PC-9 (cell line): ENCODE measurements around the gene KMT5C. TPM values are rescaled to one million over a fixed set of nuclear protein-coding genes. Genes with fewer than 3 reads are reported as not detected.

ENCODE experiments used
- BruUV-seq: library from RNA; stranded (reverse); fragments of 400-500 nt; replicated peaks from 2 replicates; lab custom pipeline; 2021; lab: Mats Ljungman, UMichigan
- CTCF ChIA-PET: fragments of 300-600 bp; sonication (Branson Sonifier 250); formaldehyde crosslinking; loops from one replicate; lab custom pipeline; 2022; ENCODE audit warnings: antibody characterized with exemption; lab: Charles Lee
- POLR2A ChIA-PET: fragments of 300-600 bp; sonication (Branson Sonifier 250); formaldehyde crosslinking; loops from one replicate; lab custom pipeline; 2022; ENCODE audit warnings: antibody characterized with exemption; ENCODE audit not compliant: unreplicated experiment; lab: Charles Lee
- DNase-seq, 2 experiments: peaks; one replicate each; pipeline versions ENCODE4 v3.0.0 to v3.0.0-alpha.2; 2015 to 2022; ENCODE audit warnings: mixed read lengths in 1 of 2
- H2AFZ ChIP-seq: fragments of 200-600 bp; sonication (generic); 2 replicates; pipeline ENCODE4 v1.8.1; 2017; ENCODE audit warnings: antibody characterized with exemption
- H3F3A ChIP-seq: fragments of 200-600 bp; sonication (generic); 2 replicates; pipeline ENCODE4 v1.8.1; 2017; ENCODE audit warnings: antibody characterized with exemption, mild to moderate bottlenecking, low read depth; ENCODE audit not compliant: insufficient read depth
- H3K27ac ChIP-seq: fragments of 200-600 bp; sonication (generic); 2 replicates; pipeline ENCODE4 v1.6.1; 2016; ENCODE audit warnings: mixed run types
- H3K27me3 ChIP-seq: fragments of 200-600 bp; sonication (generic); 2 replicates; pipeline ENCODE4 v1.6.1; 2016; ENCODE audit warnings: low read depth, mixed run types; ENCODE audit not compliant: insufficient read depth
- H3K36me3 ChIP-seq: fragments of 200-600 bp; sonication (generic); 2 replicates; pipeline ENCODE4 v1.6.1; 2016; ENCODE audit warnings: low read depth, mixed run types
- H3K4me1 ChIP-seq: fragments of 200-600 bp; sonication (generic); replicated peaks from 2 replicates; pipeline ENCODE4 v1.6.1; 2016; ENCODE audit warnings: mixed run types; ENCODE audit not compliant: insufficient read depth
- H3K4me2 ChIP-seq: fragments of 200-600 bp; sonication (generic); 2 replicates; pipeline ENCODE4 v1.6.1; 2017; ENCODE audit warnings: mixed run types
- H3K4me3 ChIP-seq: fragments of 200-600 bp; sonication (generic); 2 replicates; pipeline ENCODE4 v1.6.1; 2016; ENCODE audit warnings: mixed run types
- H3K79me2 ChIP-seq: fragments of 200-600 bp; sonication (generic); 2 replicates; pipeline ENCODE4 v1.6.1; 2017; ENCODE audit warnings: low read depth, mixed run types
- H3K9me2 ChIP-seq: fragments of 200-600 bp; sonication (generic); 2 replicates; pipeline ENCODE4 v1.8.1; 2017; ENCODE audit warnings: mild to moderate bottlenecking; ENCODE audit not compliant: insufficient read depth
- H3K9me3 ChIP-seq: fragments of 200-600 bp; sonication (generic); 2 replicates; pipeline ENCODE4 v1.8.1; 2016; ENCODE audit warnings: low read depth; ENCODE audit not compliant: insufficient read depth
- H4K20me1 ChIP-seq: fragments of 200-600 bp; sonication (generic); 2 replicates; pipeline ENCODE4 v1.8.1; 2017; ENCODE audit not compliant: insufficient read depth
- CTCF ChIP-seq: fragments of 200-600 bp; sonication (generic); conservative IDR thresholded peaks from 2 replicates; pipeline ENCODE4 v1.6.1; 2017; ENCODE audit warnings: mixed run types, antibody characterized with exemption, mild to moderate bottlenecking, moderate library complexity
- EZH2 ChIP-seq: fragments of 200-600 bp; sonication (generic); IDR thresholded peaks from 2 replicates; pipeline ENCODE4 v1.8.0; 2017; ENCODE audit warnings: antibody characterized with exemption, low read depth
- intact Hi-C: fragments of 100-400 bp; cut with micrococcal nuclease; formaldehyde crosslinking; loops from one replicate; pipeline ENCODE4 v1.10.0; 2022; ENCODE audit not compliant: unreplicated experiment
- total RNA-seq: library from RNA; stranded (reverse); gene quantifications from 2 replicates; pipeline ENCODE4 v1.2.3, GENCODE V29; 2021

Gene KMT5C
- total RNA-seq, 1 experiment from 2014 or later: 71.6 TPM

- no TSS peak for BruUV-seq
- Histone ChIP-seq H3K27me3 (no peaks in the 10 kb centered on the region), H3K79me2 (peaks cover 22% of the 10 kb centered on the region), H3F3A (peaks cover 4% of the 10 kb centered on the region; the same call in 1 of the 2 replicates), H3K36me3 (0 out of 2 replicates have a peak, but pooled peaks cover 5% of the 10 kb centered on the region), H3K4me3 (no peak overlapping the region), H3K4me1 (peaks cover 16% of the 10 kb centered on the region), H2AFZ (no peak overlapping the region), H3K9me3 (no peaks in the 10 kb centered on the region), H4K20me1 (peaks cover 19% of the 10 kb centered on the region), H3K9me2 (no peaks in the 10 kb centered on the region), H3K27ac (no peak overlapping the region), H3K4me2 (no peak overlapping the region)
- DNase-seq: peak in 1 of 2 experiments; percentile 12
- intact Hi-C loops: no loop called here
- POLR2A ChIA-PET: interaction anchor here (0.5 to 0.6 kb wide), 2 partner anchors 43 to 280 kb away, joined by 3 to 4 read pairs; partner anchors contain the start of gene ZNF784
- CTCF ChIA-PET: no interaction called here
- TF ChIP-seq EZH2: no peak
- no peak for TF ChIP-seq CTCF
Observed at GRCh38 chr19:55344444-55344843, 4.8 kb downstream of the KMT5C start.

GRCh38 chr19:55345101-55345817 is 5.6 kb downstream of the KMT5C start:
- Histone ChIP-seq H2AFZ (no peak overlapping the region), H3K4me3 (no peak overlapping the region), H3K4me2 (no peak overlapping the region), H3K79me2 (peaks cover 18% of the 10 kb centered on the region), H3K9me3 (no peaks in the 10 kb centered on the region), H4K20me1 (peaks cover 19% of the 10 kb centered on the region), H3K36me3 (0 out of 2 replicates have a peak, but pooled peaks cover 5% of the 10 kb centered on the region), H3K4me1 (peaks cover 23% of the 10 kb centered on the region), H3F3A (peaks cover 4% of the 10 kb centered on the region; the same call in 1 of the 2 replicates), H3K27ac (no peak overlapping the region), H3K27me3 (no peaks in the 10 kb centered on the region), H3K9me2 (no peaks in the 10 kb centered on the region)
- DNase-seq: peak in 1 of 2 experiments; percentile 33
- intact Hi-C loops: no loop called here
- TF ChIP-seq CTCF: no peak
- TF ChIP-seq EZH2: no peak
- CTCF ChIA-PET: interaction anchor here (0.6 kb wide), 1 partner anchor 9 kb away, joined by 4 read pairs; the partner anchor contains the start of gene COX6B2
- BruUV-seq: no TSS peak
- POLR2A ChIA-PET: interaction anchor here (0.6 kb wide), 5 partner anchors 12 to 1209 kb away, joined by 3 to 7 read pairs (median 5); no protein-coding TSS in a partner anchor

- Histone ChIP-seq H3K4me3 (no peak overlapping the region), H3K4me1 (peaks cover 31% of the 10 kb centered on the region), H3K9me2 (no peaks in the 10 kb centered on the region), H3F3A (peaks cover 6% of the 10 kb centered on the region; the same call in 1 of the 2 replicates), H4K20me1 (peaks cover 19% of the 10 kb centered on the region), H3K4me2 (no peak overlapping the region), H3K27ac (no peak overlapping the region), H3K79me2 (peaks cover 11% of the 10 kb centered on the region), H3K9me3 (no peaks in the 10 kb centered on the region), H2AFZ (no peak overlapping the region), H3K27me3 (no peaks in the 10 kb centered on the region), H3K36me3 (0 out of 2 replicates have a peak, but pooled peaks cover 5% of the 10 kb centered on the region)
- BruUV-seq: no TSS peak
- no peak for TF ChIP-seq CTCF
- no peak for TF ChIP-seq EZH2
- CTCF ChIA-PET: interaction anchor here (0.6 kb wide), 2 partner anchors 8 to 53 kb away, joined by 4 read pairs; partner anchors contain the start of gene COX6B2
- peak in 1 of 2 experiments; percentile 85 for DNase-seq
- intact Hi-C loops: no loop called here
- POLR2A ChIA-PET: interaction anchor here (0.6 kb wide), 4 partner anchors 12 to 158 kb away, joined by 3 to 7 read pairs (median 4); no protein-coding TSS in a partner anchor
Observed at GRCh38 chr19:55345818-55346724, 6.4 kb downstream of the KMT5C start.
